Pancreas (tissue), 10 donors: ENCODE data around the gene MLH3. TPM values are rescaled to one million over a fixed set of nuclear protein-coding genes. Genes with fewer than 3 reads are reported as not detected.
A peak's percentile ranks its signal among the peaks of the same experiment; 100 is the strongest.

Experiments
- ATAC-seq, 4 donors: fragments of 200-7000 bp; cut with Tn5 transposase; one replicate each; pipeline versions ENCODE4 v1.8.0 to v1.9.1; 2020; ENCODE audit warnings: mild to moderate bottlenecking in 4 of 4, moderate library complexity in 4 of 4
- DNase-seq, 6 donors: peaks; one replicate each; pipeline ENCODE4 v3.0.0-alpha.2; 2020
- FAIRE-seq: peaks from 2 replicates; lab custom pipeline; 2012; peaks lifted over from hg19 to GRCh38; lab: Jason Lieb, UNC
- H3K27ac ChIP-seq, 4 donors: fragments of 200-600 bp; sonication (generic); 1 replicate in 3 of 4; 2 replicates in 1 of 4; pipeline versions ENCODE4 v1.5.0 to v1.8.0; 2020
- H3K27me3 ChIP-seq, 4 donors: fragments of 200-600 bp; one replicate each; pipeline ENCODE4 v1.8.0; 2021
- H3K36me3 ChIP-seq, 3 donors: fragments of 200-600 bp; sonication (generic) in 1 of 3; one replicate each; pipeline versions ENCODE4 v1.5.0 to v1.8.0; 2020 to 2021
- H3K4me1 ChIP-seq, 3 donors: fragments of 200-600 bp; one replicate each; pipeline ENCODE4 v1.8.0; 2021
- H3K4me3 ChIP-seq, 4 donors: fragments of 200-600 bp; sonication (generic) in 2 of 4; one replicate each; pipeline versions ENCODE4 v1.5.0 to v1.8.0; 2020 to 2021
- H3K9me3 ChIP-seq, 4 donors: fragments of 200-600 bp; one replicate each; pipeline ENCODE4 v1.8.0; 2021
- CTCF ChIP-seq, 4 donors: fragments of 200-600 bp; sonication (generic) in 3 of 4; IDR thresholded peaks; one replicate each; pipeline versions ENCODE4 v1.5.0 to v1.8.0; 2021; ENCODE audit warnings: antibody characterized with exemption in 4 of 4
- WGBS, 2 donors: extraction: QIAGEN DNeasy Blood & Tissue Kit; methylation state at CpG; one replicate each; pipeline ENCODE4 v1.1.7; 2013; 5-methylcytosine and 5-hydroxymethylcytosine counted together
- intact Hi-C, 3 donors: fragments of 100-400 bp; cut with DNase I; formaldehyde crosslinking; loops; one replicate each; pipeline versions ENCODE4 v1.11.1 to v1.14.2; 2022
- polyA plus RNA-seq, 2 donors: library from polyadenylated mRNA; stranded (reverse); fragments of 200-250 nt; gene quantifications; one replicate each; pipeline ENCODE4 v1.2.3, GENCODE V29; 2013
- total RNA-seq, 6 donors: library from RNA; stranded (reverse); fragmentation: NEBNext Ultra II Directional in 4 of 6; extraction: Animal tissue kit (Norgen Biotek cat#: 25700) in 4 of 6; gene quantifications; one replicate each; pipeline versions ENCODE4 v1.2.1 to v1.2.4, GENCODE V29; 2021 to 2023
- donor health status: healthy with polysubstance abuse.
- donor health status: DM: no; HTN: no; CAD: no; lungs with moderate emphysema.
- donor health status: DM: no; HTN: no; CAD: no.
- donor health status: control.
- donor health status: control.
- donor health status: Bipolar disorder and iron deficiency.
- donor health status: DM: yes; HTN: yes; CAD: no.
- donor health status: DM: no; HTN: no; CAD: no.
- donor health status: DM: no; HTN: no; CAD: no.
- donor health status: DM: yes; HTN: yes; CAD: no.

Gene MLH3
- total and polyA plus RNA-seq, 8 donors: 9.4 to 23.5 (median 13.6) TPM

- Histone ChIP-seq H3K4me3 (no peak overlapping the region), H3K4me1 (peaks cover 10 to 26% (median 18%) of the 10 kb centered on the region in 3 donors), H3K36me3 (no peaks in the 10 kb centered on the region), H3K9me3 (no peaks in the 10 kb centered on the region), H3K27ac (no peak overlapping the region), H3K27me3 (no peaks in the 10 kb centered on the region)
- TF ChIP-seq CTCF (IDR thresholded peaks at IDR 0.05): no peak
- FAIRE-seq: no peak
- intact Hi-C loops: no loop called here
- ATAC-seq: no peak
- 16 to 26% methylated on average over 2 of the region's 2 CpGs for whole genome bisulfite sequencing, 2 donors
- DNase-seq: no peak
Observed at GRCh38 chr14:75044322-75044721, 6.9 kb downstream of the MLH3 start.

- no peak for DNase-seq
- H3K9me3 ChIP-seq: no peaks in the 10 kb centered on the region
- H3K27me3 ChIP-seq: no peaks in the 10 kb centered on the region
- peaks cover 10 to 26% (median 18%) of the 10 kb centered on the region in 3 donors for H3K4me1 ChIP-seq
- intact Hi-C loops: no loop called here
- WGBS, 2 donors: 18 to 20% methylated on average over 6 of the region's 6 CpGs
- peaks cover 0 to 3% (median 0%) of the 10 kb centered on the region in 3 donors for H3K36me3 ChIP-seq
- no peak for TF ChIP-seq CTCF (IDR thresholded peaks at IDR 0.05)
- peak; percentile 41 to 79 (median 64) for ATAC-seq
- H3K27ac ChIP-seq: peak overlapping the region; percentile 4 to 72 (median 34)
- no peak for FAIRE-seq
- H3K4me3 ChIP-seq: no peak overlapping the region
Observed at GRCh38 chr14:75042035-75042434, 9.2 kb downstream of the MLH3 start.

GRCh38 chr14:75041613-75042012 is 9.7 kb downstream of the MLH3 start:
- Histone ChIP-seq H3K27me3 (no peaks in the 10 kb centered on the region), H3K4me1 (peaks cover 10 to 26% (median 18%) of the 10 kb centered on the region in 3 donors), H3K4me3 (no peak overlapping the region), H3K27ac (peak overlapping the region; percentile 4 to 72 (median 52)), H3K36me3 (peaks cover 0 to 3% (median 0%) of the 10 kb centered on the region in 3 donors), H3K9me3 (no peaks in the 10 kb centered on the region)
- no peak for DNase-seq
- peak; percentile 70 for FAIRE-seq
- ATAC-seq: peak; percentile 89 to 95 (median 92)
- no peak for TF ChIP-seq CTCF (IDR thresholded peaks at IDR 0.05)
- WGBS, 2 donors: 17 to 30% methylated on average over 4 of the region's 4 CpGs
- intact Hi-C loops: no loop called here

- no peak for DNase-seq
- Histone ChIP-seq H3K27me3 (no peaks in the 10 kb centered on the region), H3K4me1 (peaks cover 10 to 26% (median 18%) of the 10 kb centered on the region in 3 donors), H3K36me3 (peaks cover 0 to 3% (median 0%) of the 10 kb centered on the region in 3 donors), H3K4me3 (no peak overlapping the region), H3K27ac (peak overlapping the region in 3 of 4 donors; percentile 49 to 72 (median 56)), H3K9me3 (no peaks in the 10 kb centered on the region)
- no peak for TF ChIP-seq CTCF (IDR thresholded peaks at IDR 0.05)
- no peak for FAIRE-seq
- ATAC-seq: no peak
- 97 to 98% methylated on average over 2 of the region's 2 CpGs for WGBS, 2 donors
- intact Hi-C loops: no loop called here
Observed at GRCh38 chr14:75040959-75041358, 10.3 kb downstream of the MLH3 start.

GRCh38 chr14:75040507-75040906 is 10.8 kb downstream of the MLH3 start:
- Histone ChIP-seq H3K4me1 (peaks cover 10 to 26% (median 18%) of the 10 kb centered on the region in 3 donors), H3K9me3 (no peaks in the 10 kb centered on the region), H3K27ac (peak overlapping the region in 1 of 4 donors; percentile 72), H3K36me3 (peaks cover 0 to 3% (median 0%) of the 10 kb centered on the region in 3 donors), H3K4me3 (no peak overlapping the region), H3K27me3 (no peaks in the 10 kb centered on the region)
- no peak for TF ChIP-seq CTCF (IDR thresholded peaks at IDR 0.05)
- ATAC-seq: no peak
- no peak for FAIRE-seq
- no peak for DNase-seq
- 48 to 74% methylated on average over 1 of the region's 1 CpG for WGBS, 2 donors
- intact Hi-C loops: no loop called here
